ENCODE results near the gene ZNF609.

DNA sequence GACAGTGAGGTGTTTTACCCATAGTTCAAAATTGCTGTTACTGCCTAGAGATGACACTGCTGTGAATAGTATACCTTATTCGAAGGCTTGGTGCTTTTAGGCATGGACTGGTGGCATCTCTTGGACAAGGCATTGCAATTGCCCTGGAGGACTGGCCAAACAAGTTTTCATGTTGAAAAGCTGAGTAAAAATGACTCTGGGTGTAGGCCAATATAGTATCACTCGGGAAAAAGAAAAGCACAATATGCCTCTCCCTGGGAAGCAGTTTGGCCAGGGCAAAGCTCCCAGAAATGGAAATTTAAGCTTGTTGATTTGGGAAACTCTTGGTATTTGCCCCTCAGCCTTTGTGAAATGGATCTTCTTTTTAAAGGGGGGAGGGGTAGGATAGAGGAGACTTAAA is 54.8 kb downstream of the ZNF609 start:
- no peak for TF ChIP-seq CHD2 (IDR thresholded peaks at IDR 0.05; ENCODE audit: low read depth, low read length)
- TF ChIP-seq ATF7 (IDR thresholded peaks at IDR 0.05), result no peak
- no peak for TF ChIP-seq ATF7 (CRISPR knock-in tag; IDR thresholded peaks at IDR 0.05)
- TF ChIP-seq CREM (IDR thresholded peaks at IDR 0.05), result no peak
- no peak for TF ChIP-seq CREM (CRISPR knock-in tag; IDR thresholded peaks at IDR 0.05)
- no peak for TF ChIP-seq TBP (CRISPR knock-in tag; IDR thresholded peaks at IDR 0.05)
- TF ChIP-seq, protein P1, sequence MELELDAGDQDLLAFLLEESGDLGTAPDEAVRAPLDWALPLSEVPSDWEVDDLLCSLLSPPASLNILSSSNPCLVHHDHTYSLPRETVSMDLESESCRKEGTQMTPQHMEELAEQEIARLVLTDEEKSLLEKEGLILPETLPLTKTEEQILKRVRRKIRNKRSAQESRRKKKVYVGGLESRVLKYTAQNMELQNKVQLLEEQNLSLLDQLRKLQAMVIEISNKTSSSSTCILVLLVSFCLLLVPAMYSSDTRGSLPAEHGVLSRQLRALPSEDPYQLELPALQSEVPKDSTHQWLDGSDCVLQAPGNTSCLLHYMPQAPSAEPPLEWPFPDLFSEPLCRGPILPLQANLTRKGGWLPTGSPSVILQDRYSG (CRISPR knock-in tag; IDR thresholded peaks at IDR 0.05), result no peak
- TF ChIP-seq, protein P2, sequence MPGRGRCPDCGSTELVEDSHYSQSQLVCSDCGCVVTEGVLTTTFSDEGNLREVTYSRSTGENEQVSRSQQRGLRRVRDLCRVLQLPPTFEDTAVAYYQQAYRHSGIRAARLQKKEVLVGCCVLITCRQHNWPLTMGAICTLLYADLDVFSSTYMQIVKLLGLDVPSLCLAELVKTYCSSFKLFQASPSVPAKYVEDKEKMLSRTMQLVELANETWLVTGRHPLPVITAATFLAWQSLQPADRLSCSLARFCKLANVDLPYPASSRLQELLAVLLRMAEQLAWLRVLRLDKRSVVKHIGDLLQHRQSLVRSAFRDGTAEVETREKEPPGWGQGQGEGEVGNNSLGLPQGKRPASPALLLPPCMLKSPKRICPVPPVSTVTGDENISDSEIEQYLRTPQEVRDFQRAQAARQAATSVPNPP (CRISPR knock-in tag; IDR thresholded peaks at IDR 0.05), result no peak
